AG10803 (cell line): Measurements from ENCODE around the gene RALGAPA1.
A peak's percentile ranks its signal among the peaks of the same experiment; 100 is the strongest.
"Not testable (repeated sequence)": the region's sequence is repeated elsewhere in the genome, so short reads cannot be mapped to it uniquely, and the experiment has no call there.

Experiments
- DNase-seq: peaks from one replicate; pipeline ENCODE4 v3.0.0; 2010; ENCODE audit warnings: low read depth
- H3K4me3 ChIP-seq: 2 replicates; pipeline ENCODE4 v1.5.1; 2011; ENCODE audit warnings: mild to moderate bottlenecking, low read length, control low read depth
- CTCF ChIP-seq: conservative IDR thresholded peaks from 2 replicates; pipeline ENCODE4 v1.5.1; 2011; ENCODE audit warnings: mild to moderate bottlenecking, low read length, control low read depth, inconsistent platforms

RALGAPA1 gene

GRCh38 chr14:35637269-35637668 is 171.8 kb downstream of the RALGAPA1 start:
- DNase-seq = no peak
- H3K4me3 ChIP-seq = no peak overlapping the region
- no peak for TF ChIP-seq CTCF

- H3K4me3 ChIP-seq = no peak overlapping the region
- no peak for TF ChIP-seq CTCF
- DNase-seq = peak; percentile 66
Observed at GRCh38 chr14:35632676-35633075, 176.4 kb downstream of the RALGAPA1 start.

- DNase-seq = no peak
- no peak overlapping the region for H3K4me3 ChIP-seq
- no peak for TF ChIP-seq CTCF
Observed at GRCh38 chr14:35632271-35632670, 176.8 kb downstream of the RALGAPA1 start.

GRCh38 chr14:35631071-35631805 is 177.9 kb downstream of the RALGAPA1 start:
- no peak overlapping the region for H3K4me3 ChIP-seq
- no peak for DNase-seq
- TF ChIP-seq CTCF = no peak

- TF ChIP-seq CTCF = no peak
- H3K4me3 ChIP-seq = no peak overlapping the region
- DNase-seq = no peak
Observed at GRCh38 chr14:35628989-35629388, 180.1 kb downstream of the RALGAPA1 start.

- not testable (repeated sequence) for DNase-seq, H3K4me3 ChIP-seq
Observed at GRCh38 chr14:35626947-35627346, 182.1 kb downstream of the RALGAPA1 start.

- not testable (repeated sequence) for DNase-seq, H3K4me3 ChIP-seq
Observed at GRCh38 chr14:35621996-35622395, 187.1 kb downstream of the RALGAPA1 start.

- H3K4me3 ChIP-seq, DNase-seq: not testable (repeated sequence)
Observed at GRCh38 chr14:35619998-35620397, 189.1 kb downstream of the RALGAPA1 start.

- DNase-seq, H3K4me3 ChIP-seq: not testable (repeated sequence)
Observed at GRCh38 chr14:35619461-35619860, 189.6 kb downstream of the RALGAPA1 start.
